ENCODE results near the gene GLI3.
"Not testable (repeated sequence)": the region's sequence is repeated elsewhere in the genome, so short reads cannot be mapped to it uniquely, and the experiment has no call there.

GLI3 gene

DNA sequence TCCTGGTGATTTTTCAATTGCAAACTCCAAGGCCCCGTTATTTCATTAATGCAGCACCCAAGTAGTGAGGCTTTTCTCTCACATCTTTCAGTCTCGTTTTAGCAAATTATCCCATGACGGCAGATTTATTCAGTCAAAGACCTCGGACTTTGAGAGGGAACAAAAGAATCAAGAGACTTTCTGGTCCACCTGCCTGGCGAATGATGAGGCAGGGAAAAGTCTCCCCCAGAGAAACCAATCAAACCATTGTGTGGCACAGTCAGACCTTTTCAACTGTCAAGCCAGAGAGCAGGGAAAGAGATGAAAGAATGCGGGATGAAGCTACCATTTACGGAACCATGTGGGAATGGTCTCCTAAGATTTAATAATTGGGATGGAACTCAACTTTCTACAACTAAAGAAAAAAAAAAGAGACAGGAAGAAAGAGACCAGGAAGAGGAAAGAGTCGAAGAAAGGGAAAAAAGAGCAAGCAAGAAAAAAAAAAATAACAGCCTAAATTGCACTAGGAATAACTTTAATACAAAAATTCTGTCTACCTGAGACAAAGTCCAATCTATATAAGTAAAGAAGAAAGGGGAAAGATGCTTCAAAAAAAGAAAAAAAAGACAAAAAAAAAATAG, 22.8 kb downstream of the GLI3 start:
- ChIA-PET CTCF (interaction anchor here (1.0 to 1.5 kb wide), 2 partner anchors 10 to 11 kb away, joined by 3 to 7 read pairs; no protein-coding TSS in a partner anchor), POLR2A (no interaction called here)
- no peak for DNase-seq (ENCODE audit: low read depth, low spot score)
- TF ChIP-seq, protein P1, sequence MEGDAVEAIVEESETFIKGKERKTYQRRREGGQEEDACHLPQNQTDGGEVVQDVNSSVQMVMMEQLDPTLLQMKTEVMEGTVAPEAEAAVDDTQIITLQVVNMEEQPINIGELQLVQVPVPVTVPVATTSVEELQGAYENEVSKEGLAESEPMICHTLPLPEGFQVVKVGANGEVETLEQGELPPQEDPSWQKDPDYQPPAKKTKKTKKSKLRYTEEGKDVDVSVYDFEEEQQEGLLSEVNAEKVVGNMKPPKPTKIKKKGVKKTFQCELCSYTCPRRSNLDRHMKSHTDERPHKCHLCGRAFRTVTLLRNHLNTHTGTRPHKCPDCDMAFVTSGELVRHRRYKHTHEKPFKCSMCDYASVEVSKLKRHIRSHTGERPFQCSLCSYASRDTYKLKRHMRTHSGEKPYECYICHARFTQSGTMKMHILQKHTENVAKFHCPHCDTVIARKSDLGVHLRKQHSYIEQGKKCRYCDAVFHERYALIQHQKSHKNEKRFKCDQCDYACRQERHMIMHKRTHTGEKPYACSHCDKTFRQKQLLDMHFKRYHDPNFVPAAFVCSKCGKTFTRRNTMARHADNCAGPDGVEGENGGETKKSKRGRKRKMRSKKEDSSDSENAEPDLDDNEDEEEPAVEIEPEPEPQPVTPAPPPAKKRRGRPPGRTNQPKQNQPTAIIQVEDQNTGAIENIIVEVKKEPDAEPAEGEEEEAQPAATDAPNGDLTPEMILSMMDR (IDR thresholded peaks at IDR 0.05; ENCODE audit: insufficient read depth, low read length, missing control alignments), result no peak
- no peak overlapping the region for H3K4me3 ChIP-seq (ENCODE audit: low read depth, low read length)

DNA sequence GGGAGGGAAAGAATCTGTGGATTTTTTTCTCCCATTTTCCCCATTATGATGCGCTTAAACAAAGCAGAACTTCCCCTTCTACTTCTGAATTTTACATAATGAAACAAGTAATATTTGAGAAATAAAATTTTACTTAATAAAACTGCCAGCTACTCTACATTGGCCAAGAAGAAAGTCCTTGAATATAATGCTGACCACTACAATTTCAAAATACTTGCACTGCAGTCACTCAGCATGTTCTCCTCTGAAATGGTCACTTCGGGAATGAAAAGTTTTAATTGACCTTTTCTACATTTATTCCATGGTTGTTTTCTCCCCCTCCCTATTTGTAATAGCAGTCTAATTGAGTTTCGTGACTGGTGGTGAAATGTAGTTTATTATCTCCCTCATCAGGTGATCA, 23.9 kb downstream of the GLI3 start:
- DNase-seq (ENCODE audit: low read depth, low spot score), result no peak
- POLR2A ChIA-PET, result no interaction called here
- no peak overlapping the region for H3K4me3 ChIP-seq (ENCODE audit: low read depth, low read length)
- CTCF ChIA-PET, result no interaction called here
- TF ChIP-seq, protein P1 (IDR thresholded peaks at IDR 0.05; ENCODE audit: insufficient read depth, low read length, missing control alignments), result no peak

DNA sequence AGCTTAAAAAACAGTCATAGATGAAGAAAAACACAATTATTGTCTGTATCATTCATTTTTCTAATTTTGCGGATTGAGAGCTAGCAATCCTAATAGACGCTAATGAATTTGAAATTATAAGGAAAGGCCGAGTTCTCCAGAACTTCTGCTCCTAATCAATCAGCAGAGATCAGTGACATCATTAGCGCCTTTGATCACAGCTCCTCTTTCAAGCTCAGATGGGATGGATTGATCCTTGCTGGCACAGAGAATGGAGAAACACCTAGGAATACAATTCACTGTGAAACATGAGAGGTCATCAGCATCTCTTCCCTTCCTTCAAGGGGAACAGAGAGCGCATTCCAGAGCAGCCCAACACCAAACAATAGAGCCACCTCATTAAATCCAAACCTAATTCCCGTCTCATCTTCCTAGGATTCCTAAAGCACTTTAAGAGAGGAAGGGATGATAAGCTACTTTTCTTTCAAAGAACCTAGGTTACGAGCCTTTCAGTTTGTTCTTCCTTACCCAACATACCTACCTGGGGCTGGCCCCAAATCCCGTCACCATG, 24.4 kb downstream of the GLI3 start:
- no peak overlapping the region for H3K4me3 ChIP-seq (ENCODE audit: low read depth, low read length)
- TF ChIP-seq, protein P1 (IDR thresholded peaks at IDR 0.05; ENCODE audit: insufficient read depth, low read length, missing control alignments), result no peak
- CTCF ChIA-PET, result no interaction called here
- POLR2A ChIA-PET, result no interaction called here
- no peak for DNase-seq (ENCODE audit: low read depth, low spot score)

DNA sequence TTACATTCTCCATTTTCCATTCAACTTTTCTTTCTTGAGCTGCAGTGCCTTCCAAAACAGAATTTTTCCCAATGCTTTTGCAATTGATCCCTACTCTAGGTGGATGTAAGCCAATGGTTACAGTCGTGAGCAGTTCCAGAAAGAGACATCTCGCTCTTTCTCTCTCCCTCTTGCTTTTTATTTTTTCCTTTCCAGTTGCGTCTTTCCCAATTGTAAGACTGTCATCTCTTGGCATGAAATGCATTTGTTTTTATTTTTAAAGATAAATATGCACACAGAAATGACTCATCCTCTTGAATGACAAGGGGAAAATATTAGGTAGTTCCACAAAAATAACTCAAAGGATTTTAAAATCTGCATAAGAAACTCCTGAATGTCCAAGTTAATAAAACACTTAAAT, 25.1 kb downstream of the GLI3 start:
- ChIA-PET CTCF (interaction anchor here (1.4 kb wide), 2 partner anchors 10 to 271 kb away, joined by 3 to 4 read pairs; no protein-coding TSS in a partner anchor), POLR2A (no interaction called here)
- TF ChIP-seq, protein P1 (IDR thresholded peaks at IDR 0.05; ENCODE audit: insufficient read depth, low read length, missing control alignments), result no peak
- H3K4me3 ChIP-seq (ENCODE audit: low read depth, low read length), result no peak overlapping the region
- no peak for DNase-seq (ENCODE audit: low read depth, low spot score)

DNA sequence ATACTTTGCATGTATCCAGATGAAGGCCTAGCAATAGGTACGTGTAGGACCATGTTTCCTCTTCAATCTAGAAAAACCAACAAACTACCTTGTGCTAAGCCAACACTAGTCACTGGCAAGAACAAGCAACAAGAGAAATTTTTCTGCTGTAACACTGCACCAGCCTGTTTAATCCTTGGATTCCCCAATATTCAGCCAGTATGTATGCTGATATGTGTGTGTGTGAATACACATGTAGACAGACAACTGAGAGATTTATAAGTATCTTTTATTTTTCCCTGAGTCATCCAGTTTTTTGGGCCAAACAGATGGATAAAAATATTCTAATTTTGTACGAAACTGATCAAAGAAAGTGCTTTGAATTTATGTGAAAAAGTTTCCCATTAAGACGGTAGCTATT, 26.2 kb downstream of the GLI3 start:
- no peak overlapping the region for H3K4me3 ChIP-seq (ENCODE audit: low read depth, low read length)
- POLR2A ChIA-PET, result interaction anchor here (0.6 kb wide), 1 partner anchor 224 kb away, joined by 3 read pairs; no protein-coding TSS in a partner anchor
- no peak for DNase-seq (ENCODE audit: low read depth, low spot score)
- CTCF ChIA-PET, result interaction anchor here (1.4 kb wide), 2 partner anchors 11 to 270 kb away, joined by 3 to 4 read pairs; no protein-coding TSS in a partner anchor
- TF ChIP-seq, protein P1 (IDR thresholded peaks at IDR 0.05; ENCODE audit: insufficient read depth, low read length, missing control alignments), result no peak

DNA sequence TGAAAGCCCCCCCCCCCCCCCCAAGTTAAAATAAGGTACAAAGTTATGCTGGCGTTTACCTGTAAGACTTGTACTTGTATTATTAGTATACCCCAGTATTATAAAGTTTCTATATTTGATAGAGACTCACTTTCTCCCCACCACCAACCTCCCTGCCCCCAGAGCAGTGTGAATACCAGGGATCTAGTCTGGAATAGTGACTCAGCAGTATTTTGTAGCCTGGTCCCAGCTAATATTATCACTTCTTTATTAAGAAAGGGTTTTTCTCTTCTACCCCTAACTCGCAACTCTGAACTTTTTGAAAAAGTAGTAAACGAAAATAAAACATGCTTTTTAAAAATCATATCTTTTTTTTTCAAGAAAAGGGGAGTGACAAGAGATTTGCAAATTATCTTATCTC, 26.7 kb downstream of the GLI3 start:
- ChIA-PET POLR2A (interaction anchor here (0.6 to 0.7 kb wide), 2 partner anchors 224 to 277 kb away, joined by 3 read pairs; no protein-coding TSS in a partner anchor), CTCF (interaction anchor here (1.4 kb wide), 1 partner anchor 12 kb away, joined by 3 read pairs; no protein-coding TSS in a partner anchor)
- TF ChIP-seq, protein P1 (IDR thresholded peaks at IDR 0.05; ENCODE audit: insufficient read depth, low read length, missing control alignments), result no peak

DNA sequence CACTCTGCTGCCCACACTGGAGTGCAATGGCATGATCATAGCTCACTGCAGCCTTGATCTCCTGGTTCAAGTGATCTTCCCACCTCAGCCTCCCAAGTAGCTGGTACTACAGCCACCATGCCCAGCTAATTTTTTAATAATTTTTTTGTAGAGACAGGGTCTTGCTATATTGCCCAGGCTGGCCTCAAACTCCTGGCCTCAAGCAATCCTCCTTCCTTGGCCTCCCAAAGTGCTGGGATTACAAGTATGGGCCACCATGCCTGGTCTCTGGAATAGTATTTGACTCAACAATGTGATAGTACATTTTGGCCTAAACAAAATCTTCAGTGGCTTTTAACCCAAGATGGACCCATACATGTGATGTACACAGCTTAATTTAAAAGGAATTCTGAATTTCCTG, 27.9 kb downstream of the GLI3 start:
- DNase-seq (ENCODE audit: low read depth, low spot score); H3K4me3 ChIP-seq (ENCODE audit: low read depth, low read length); POLR2A ChIA-PET: not testable (repeated sequence)
- CTCF ChIA-PET, result interaction anchor here (0.7 to 1.5 kb wide), 6 partner anchors 11 to 516 kb away, joined by 3 to 5 read pairs (median 4); no protein-coding TSS in a partner anchor

More for the DNA sequence above, 26.7 kb downstream of the GLI3 start:
- no peak overlapping the region for H3K4me3 ChIP-seq (ENCODE audit: low read depth, low read length)
- DNase-seq (ENCODE audit: low read depth, low spot score), result no peak
